Chondrocyte (in vitro differentiated cells): ENCODE measurements around the gene AKAP7. TPM values are rescaled to one million over a fixed set of nuclear protein-coding genes. Genes with fewer than 3 reads are reported as not detected.

Source experiments
- DNase-seq: peaks from one replicate; pipeline ENCODE4 v3.0.0; 2021; ENCODE audit warnings: mixed read lengths, low spot score
- H3K27ac Mint-ChIP-seq: one replicate; pipeline ENCODE4 v1.8.0; 2021; ENCODE audit warnings: mild to moderate bottlenecking, moderate library complexity, mixed read lengths; ENCODE audit not compliant: unreplicated experiment
- H3K27me3 Mint-ChIP-seq: 2 replicates; pipeline ENCODE4 v1.8.0; 2021; ENCODE audit warnings: low read depth, mixed read lengths
- H3K36me3 Mint-ChIP-seq: 2 replicates; pipeline ENCODE4 v1.8.0; 2021; ENCODE audit warnings: low read depth, mixed read lengths
- H3K4me1 Mint-ChIP-seq: 2 replicates; pipeline ENCODE4 v1.8.0; 2021; ENCODE audit warnings: low read depth, mild to moderate bottlenecking, mixed read lengths
- H3K4me3 Mint-ChIP-seq: one replicate; pipeline ENCODE4 v1.8.0; 2021; ENCODE audit warnings: mild to moderate bottlenecking, moderate library complexity, mixed read lengths; ENCODE audit not compliant: unreplicated experiment
- H3K9me3 Mint-ChIP-seq: 2 replicates; pipeline ENCODE4 v1.8.0; 2021; ENCODE audit warnings: low read depth, mixed read lengths
- total RNA-seq: library from RNA; stranded (reverse); gene quantifications from 3 replicates; pipeline ENCODE4 v1.2.1, GENCODE V29; 2021
- TF ChIP-seq, protein P1 (sequence below): fragments of 200-600 bp; sonication (generic); IDR thresholded peaks from 2 replicates; pipeline ENCODE4 v1.5.0; 2021; ENCODE audit warnings: antibody characterized with exemption, mild to moderate bottlenecking, moderate library complexity

Gene AKAP7
- total RNA-seq, 1 donor from 2014 or later: 5.0 TPM

DNA sequence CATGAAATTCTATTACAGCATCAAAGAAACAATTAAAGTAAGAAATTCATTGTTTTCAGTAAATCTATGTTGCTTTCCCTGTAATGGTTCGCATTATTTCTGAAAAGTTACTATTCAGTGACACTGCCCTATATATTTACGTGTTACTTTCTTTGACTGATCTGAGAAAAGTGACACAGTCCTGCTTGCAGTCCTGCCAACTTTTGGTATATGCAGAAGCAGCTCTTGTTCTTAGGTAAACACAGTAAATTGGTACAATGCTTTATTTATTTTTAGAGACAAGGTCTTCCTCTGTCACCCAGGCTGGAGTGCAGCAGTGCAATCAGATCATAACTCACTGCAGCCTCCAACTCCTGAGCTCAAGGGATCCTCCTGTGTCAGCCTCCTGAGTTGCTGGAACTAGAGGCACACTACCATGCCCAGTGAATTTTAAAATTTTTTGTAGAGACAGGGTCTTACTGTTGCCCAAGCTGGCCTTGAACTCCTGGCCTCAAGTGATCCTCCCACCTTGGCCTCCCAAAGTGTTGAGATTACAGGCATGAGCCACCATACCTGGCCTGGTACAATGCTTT, 151.3 kb downstream of the AKAP7 start:
- TF ChIP-seq, protein P1, sequence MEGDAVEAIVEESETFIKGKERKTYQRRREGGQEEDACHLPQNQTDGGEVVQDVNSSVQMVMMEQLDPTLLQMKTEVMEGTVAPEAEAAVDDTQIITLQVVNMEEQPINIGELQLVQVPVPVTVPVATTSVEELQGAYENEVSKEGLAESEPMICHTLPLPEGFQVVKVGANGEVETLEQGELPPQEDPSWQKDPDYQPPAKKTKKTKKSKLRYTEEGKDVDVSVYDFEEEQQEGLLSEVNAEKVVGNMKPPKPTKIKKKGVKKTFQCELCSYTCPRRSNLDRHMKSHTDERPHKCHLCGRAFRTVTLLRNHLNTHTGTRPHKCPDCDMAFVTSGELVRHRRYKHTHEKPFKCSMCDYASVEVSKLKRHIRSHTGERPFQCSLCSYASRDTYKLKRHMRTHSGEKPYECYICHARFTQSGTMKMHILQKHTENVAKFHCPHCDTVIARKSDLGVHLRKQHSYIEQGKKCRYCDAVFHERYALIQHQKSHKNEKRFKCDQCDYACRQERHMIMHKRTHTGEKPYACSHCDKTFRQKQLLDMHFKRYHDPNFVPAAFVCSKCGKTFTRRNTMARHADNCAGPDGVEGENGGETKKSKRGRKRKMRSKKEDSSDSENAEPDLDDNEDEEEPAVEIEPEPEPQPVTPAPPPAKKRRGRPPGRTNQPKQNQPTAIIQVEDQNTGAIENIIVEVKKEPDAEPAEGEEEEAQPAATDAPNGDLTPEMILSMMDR: no peak
- Mint-ChIP-seq H3K27ac (no peak overlapping the region), H3K27me3 (no peaks in the 10 kb centered on the region), H3K4me1 (no peaks in the 10 kb centered on the region), H3K4me3 (no peak overlapping the region), H3K9me3 (no peaks in the 10 kb centered on the region), H3K36me3 (no peaks in the 10 kb centered on the region)
- DNase-seq: no peak

DNA sequence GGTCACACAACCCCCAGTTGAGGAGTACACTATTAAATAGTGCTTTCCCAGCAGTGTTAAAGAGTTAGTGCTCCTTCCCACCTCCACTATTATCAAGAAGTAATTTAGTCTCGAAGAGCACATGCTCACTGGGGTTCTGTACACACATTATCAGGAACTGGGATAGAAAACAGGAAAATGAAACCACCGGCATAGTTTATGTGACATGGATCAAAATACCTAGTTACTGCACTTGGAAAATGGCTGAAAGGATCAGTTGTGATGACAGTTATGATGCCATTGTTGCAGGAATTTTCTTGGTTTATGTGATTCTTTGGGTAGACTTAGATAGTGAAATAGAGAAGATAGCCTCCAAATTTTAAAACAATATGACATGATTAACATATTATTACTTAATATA, 152.9 kb downstream of the AKAP7 start:
- Mint-ChIP-seq H3K4me1 (peaks cover 7% of the 10 kb centered on the region), H3K27me3 (no peaks in the 10 kb centered on the region), H3K4me3 (no peak overlapping the region), H3K9me3 (no peaks in the 10 kb centered on the region), H3K27ac (no peak overlapping the region), H3K36me3 (no peaks in the 10 kb centered on the region)
- TF ChIP-seq, protein P1: no peak
- DNase-seq: no peak

DNA sequence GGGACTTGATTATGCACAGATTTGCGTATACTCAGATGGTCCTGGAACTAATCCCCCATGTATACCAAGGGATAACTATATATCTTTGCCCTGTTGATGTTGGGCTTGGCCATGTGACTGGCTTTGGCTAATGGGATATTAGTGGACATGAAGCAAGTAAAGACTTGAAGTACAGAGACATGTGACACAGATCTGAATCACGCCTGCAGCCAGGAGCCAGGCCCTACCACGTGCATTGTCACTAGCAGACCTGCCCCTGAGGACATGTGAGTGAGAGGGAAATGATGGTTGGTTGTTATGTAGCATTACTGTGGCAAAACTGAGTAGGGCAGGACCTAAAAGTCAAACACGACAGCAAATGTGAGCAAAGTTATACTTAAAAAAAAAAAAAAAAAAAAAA, 155.7 kb downstream of the AKAP7 start:
- Mint-ChIP-seq H3K36me3 (no peaks in the 10 kb centered on the region), H3K27me3 (peaks cover 2% of the 10 kb centered on the region), H3K27ac (no peak overlapping the region), H3K4me3 (no peak overlapping the region), H3K9me3 (no peaks in the 10 kb centered on the region), H3K4me1 (peaks cover 7% of the 10 kb centered on the region)
- TF ChIP-seq, protein P1: no peak
- DNase-seq: no peak

DNA sequence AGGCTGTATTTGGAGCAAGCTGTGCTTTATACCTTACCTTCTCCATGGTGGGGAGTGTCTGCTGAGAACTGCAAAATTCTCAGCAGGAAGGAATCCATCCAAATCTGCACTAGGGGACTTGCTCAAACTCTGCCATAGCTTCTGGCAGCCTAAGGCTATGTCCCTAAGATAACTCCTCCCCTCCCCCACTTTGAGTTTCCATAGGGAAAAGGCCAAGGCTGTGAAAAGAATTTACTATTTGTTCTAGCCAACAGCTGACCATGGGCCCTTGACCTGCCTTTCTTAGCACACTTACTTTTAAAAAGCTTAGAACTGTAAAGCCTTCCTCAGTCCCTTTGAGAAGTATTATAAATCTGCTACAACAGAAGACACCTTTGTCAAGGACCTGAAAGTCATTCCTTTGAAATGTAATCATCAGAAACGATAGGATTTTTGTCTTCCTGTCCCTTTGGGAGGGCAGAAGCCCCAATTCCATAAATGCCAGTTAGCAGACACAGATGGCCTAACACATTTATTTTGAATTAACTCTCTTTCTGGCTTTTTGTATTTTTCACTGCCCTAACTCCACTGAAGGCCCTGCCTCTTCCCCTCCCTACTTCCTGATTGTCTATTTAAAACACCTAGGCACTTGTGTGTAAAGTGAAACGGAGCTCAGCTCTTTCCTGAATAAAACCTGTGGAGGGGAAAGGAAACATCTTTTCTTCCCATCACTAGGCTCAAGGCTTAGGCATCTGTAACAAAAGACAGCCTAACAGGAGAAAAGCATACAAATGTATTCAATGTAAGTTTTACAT, 157.1 kb downstream of the AKAP7 start:
- Mint-ChIP-seq H3K36me3 (no peaks in the 10 kb centered on the region), H3K4me3 (no peak overlapping the region), H3K9me3 (no peaks in the 10 kb centered on the region), H3K27me3 (peaks cover 2% of the 10 kb centered on the region), H3K4me1 (peaks cover 7% of the 10 kb centered on the region), H3K27ac (no peak overlapping the region)
- TF ChIP-seq, protein P1: no peak
- DNase-seq: no peak

DNA sequence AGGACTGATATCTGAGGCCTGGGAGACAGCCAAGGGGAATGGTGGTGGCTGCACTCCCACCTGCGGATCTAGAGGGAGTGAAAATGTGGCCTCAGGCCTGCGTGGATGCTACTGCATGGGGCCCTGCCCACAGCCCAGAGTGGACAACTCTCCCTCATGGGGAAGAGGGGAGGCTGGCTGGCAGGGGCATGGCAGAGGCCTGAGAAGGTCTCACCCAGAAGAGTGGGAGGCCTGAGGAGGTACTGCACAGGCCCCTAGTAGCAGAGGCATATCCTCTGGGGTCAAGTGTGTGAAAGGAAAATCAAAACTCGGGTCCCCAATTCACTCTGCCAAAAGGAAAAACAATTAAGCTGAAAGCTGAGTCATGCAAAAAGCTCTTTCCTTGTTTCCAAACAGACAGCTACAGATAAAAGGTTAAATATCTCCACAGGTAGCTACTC, 158.2 kb downstream of the AKAP7 start:
- Mint-ChIP-seq H3K36me3 (no peaks in the 10 kb centered on the region), H3K27ac (no peak overlapping the region), H3K27me3 (peaks cover 2% of the 10 kb centered on the region), H3K4me1 (peaks cover 7% of the 10 kb centered on the region), H3K9me3 (no peaks in the 10 kb centered on the region), H3K4me3 (no peak overlapping the region)
- no peak for DNase-seq
- TF ChIP-seq, protein P1: no peak
